SK-N-SH (cell line): Measurements from ENCODE around the gene IRF2BP1. TPM values are rescaled to one million over a fixed set of nuclear protein-coding genes. Genes with fewer than 3 reads are reported as not detected.

Source experiments
- CTCF ChIA-PET: fragments of 300-600, 350-600 bp; formaldehyde crosslinking; extraction: SDS; loops from one replicate; lab custom pipeline; 2021; lab: Yijun Ruan, JAX
- POLR2A ChIA-PET: fragments of 350-600 bp; sonication (Branson Sonifier 250); formaldehyde crosslinking; extraction: SDS; loops from one replicate; lab custom pipeline; 2020; ENCODE audit warnings: antibody characterized with exemption, inconsistent platforms; lab: Yijun Ruan, JAX
- DNase-seq: peaks from one replicate; pipeline ENCODE4 v3.0.0; 2012
- H2AFZ ChIP-seq: fragments of 200-600 bp; sonication (generic); 2 replicates; pipeline ENCODE4 v1.8.1; 2016; ENCODE audit warnings: antibody characterized with exemption, mild to moderate bottlenecking, low read depth
- H3F3A ChIP-seq: fragments of 200-600 bp; sonication (generic); replicated peaks from 2 replicates; pipeline ENCODE3; 2016; ENCODE audit warnings: antibody characterized with exemption, mild to moderate bottlenecking; ENCODE audit not compliant: insufficient read depth
- H3K27ac ChIP-seq, 2 experiments: fragments of 200-500 bp in 1 of 2; fragments of 200-600 bp in 1 of 2; sonication (Bioruptor generic) in 1 of 2; sonication (generic), shearing (Covaris generic) in 1 of 2; 2 replicates each; pipeline versions ENCODE4 v1.5.1 to v1.6.1; 2014 to 2016; ENCODE audit warnings: low read depth in 2 of 2, inconsistent platforms in 1 of 2, low read length in 1 of 2, mild to moderate bottlenecking in 1 of 2, mixed read lengths in 1 of 2
- H3K27me3 ChIP-seq: fragments of 200-600 bp; sonication (generic), shearing (Covaris generic); 2 replicates; pipeline ENCODE4 v1.6.1; 2016; ENCODE audit warnings: mixed run types; ENCODE audit not compliant: insufficient read depth
- H3K36me3 ChIP-seq, 2 experiments: fragments of 200-500 bp in 1 of 2; fragments of 200-600 bp in 1 of 2; sonication (Bioruptor generic) in 1 of 2; sonication (generic) in 1 of 2; replicated peaks in 1 of 2; 2 replicates each; pipeline versions ENCODE3 to v1.5.1; 2014 to 2016; ENCODE audit warnings: low read length in 1 of 2, mild to moderate bottlenecking in 1 of 2; ENCODE audit not compliant: insufficient read depth in 2 of 2, control insufficient read depth in 1 of 2
- H3K4me1 ChIP-seq, 2 experiments: fragments of 200-500 bp in 1 of 2; fragments of 200-600 bp in 1 of 2; sonication (Bioruptor generic) in 1 of 2; sonication (generic), shearing (Covaris generic) in 1 of 2; 2 replicates each; pipeline versions ENCODE4 v1.5.1 to v1.6.1; 2014 to 2016; ENCODE audit warnings: low read depth in 1 of 2, low read length in 1 of 2, mixed run types in 1 of 2; ENCODE audit not compliant: insufficient read depth in 2 of 2, control insufficient read depth in 1 of 2
- H3K4me2 ChIP-seq: fragments of 200-600 bp; sonication (generic), shearing (Covaris generic); 2 replicates; pipeline ENCODE4 v1.6.1; 2017; ENCODE audit warnings: mixed run types
- H3K4me3 ChIP-seq, 2 experiments: fragments of 200-500 bp in 1 of 2; fragments of 200-600 bp in 1 of 2; sonication (Bioruptor generic) in 1 of 2; sonication (generic), shearing (Covaris generic) in 1 of 2; 2 replicates each; pipeline versions ENCODE4 v1.5.1 to v1.8.1; 2014 to 2016; ENCODE audit warnings: low read depth in 2 of 2, inconsistent platforms in 1 of 2, low read length in 1 of 2, mild to moderate bottlenecking in 1 of 2, mixed read lengths in 1 of 2, moderate library complexity in 1 of 2
- H3K79me2 ChIP-seq: fragments of 200-600 bp; sonication (generic); 2 replicates; pipeline ENCODE4 v1.8.1; 2017; ENCODE audit warnings: mild to moderate bottlenecking; ENCODE audit not compliant: insufficient read depth
- H3K9ac ChIP-seq: fragments of 200-600 bp; sonication (generic); 2 replicates; pipeline ENCODE4 v1.6.1; 2017; ENCODE audit warnings: mixed run types
- H3K9me2 ChIP-seq: fragments of 200-600 bp; sonication (generic); 2 replicates; pipeline ENCODE4 v1.6.1; 2017; ENCODE audit warnings: mixed run types
- H3K9me3 ChIP-seq: fragments of 200-600 bp; sonication (generic); 2 replicates; pipeline ENCODE4 v1.6.1; 2017; ENCODE audit warnings: mixed run types, mild to moderate bottlenecking, moderate library complexity
- H4K20me1 ChIP-seq: fragments of 200-600 bp; sonication (generic); 2 replicates; pipeline ENCODE4 v1.6.1; 2017; ENCODE audit warnings: mild to moderate bottlenecking, mixed run types; ENCODE audit not compliant: insufficient read depth
- CHD2 ChIP-seq: fragments of 150-350 bp; IDR thresholded peaks from 2 replicates; pipeline ENCODE4 v1.6.1; 2018; ENCODE audit warnings: low read length; ENCODE audit not compliant: partially characterized antibody
- CTCF ChIP-seq: fragments of 200-600 bp; sonication (generic); IDR thresholded peaks from 2 replicates; pipeline ENCODE4 v1.6.1; 2017; ENCODE audit warnings: antibody characterized with exemption, mild to moderate bottlenecking, moderate library complexity
- IRF3 ChIP-seq: fragments of 150-350 bp; IDR thresholded peaks from 2 replicates; pipeline ENCODE4 v1.6.1; 2016; ENCODE audit warnings: mild to moderate bottlenecking, low read depth, low read length
- MXI1 ChIP-seq: IDR thresholded peaks from 2 replicates; pipeline ENCODE4 v1.6.1; 2012; ENCODE audit warnings: mild to moderate bottlenecking, low read depth, low read length, improper control_type of control experiment
- NRF1 ChIP-seq: IDR thresholded peaks from 2 replicates; pipeline ENCODE4 v1.6.1; 2012; ENCODE audit warnings: low read depth, mild to moderate bottlenecking, low read length
- POLR2AphosphoS5 ChIP-seq: IDR thresholded peaks from 2 replicates; pipeline ENCODE4 v1.6.1; 2012; ENCODE audit warnings: low read depth, low read length
- RAD21 ChIP-seq: IDR thresholded peaks from 2 replicates; pipeline ENCODE4 v1.6.1; 2012; ENCODE audit warnings: mild to moderate bottlenecking, low read length
- RCOR1 ChIP-seq: fragments of 150-350 bp; IDR thresholded peaks from 2 replicates; pipeline ENCODE4 v1.6.1; 2017; ENCODE audit warnings: antibody characterized with exemption, low read length
- REST ChIP-seq: IDR thresholded peaks from 2 replicates; pipeline ENCODE4 v1.6.1; 2012; ENCODE audit warnings: mild to moderate bottlenecking, low read depth, low read length, moderate library complexity
- SMC3 ChIP-seq: IDR thresholded peaks from 2 replicates; pipeline ENCODE4 v1.6.1; 2012; ENCODE audit warnings: low read depth, low read length, improper control_type of control experiment
- TCF12 ChIP-seq: IDR thresholded peaks from 2 replicates; pipeline ENCODE4 v1.4.0; 2012
- ZBTB33 ChIP-seq: IDR thresholded peaks from 2 replicates; pipeline ENCODE4 v1.4.0; 2012; ENCODE audit warnings: low read depth, borderline replicate concordance
- WGBS: methylation state at CpG from one replicate; pipeline ENCODE4 v1.1.6; 2017; ENCODE audit warnings: low lambda C conversion rate; 5-methylcytosine and 5-hydroxymethylcytosine counted together
- polyA plus RNA-seq, 3 experiments: library from polyadenylated mRNA; depleted of rRNA; stranded (reverse); fragments of >200 nt; gene quantifications; 2 replicates each; pipeline ENCODE4 v1.2.3, GENCODE V29; 2012

The IRF2BP1 gene
- polyA plus RNA-seq, 1 of the 3 experiments (the other 2 are of a cell fraction), result 16.8 TPM

- no peaks in the 10 kb centered on the region for H3K9me3 ChIP-seq
- TF ChIP-seq SMC3 (no peak), MXI1 (no peak), POLR2AphosphoS5 (no peak), TCF12 (no peak), RAD21 (no peak), NRF1 (no peak), ZBTB33 (no peak), CHD2 (no peak), REST (no peak), IRF3 (no peak), CTCF (no peak), RCOR1 (no peak)
- TF ChIP-seq, all 33 proteins: peak for 0
- H3K27me3 ChIP-seq, result no peaks in the 10 kb centered on the region
- ChIA-PET POLR2A (no interaction called here), CTCF (interaction anchor here (3.4 kb wide), 1 partner anchor 74 kb away, joined by 12 read pairs; no protein-coding TSS in a partner anchor)
- H3K4me2 ChIP-seq, result no peak overlapping the region
- peaks cover 0 to 5% of the 10 kb centered on the region in 2 experiments; a peak in 1 of 4 replicates for H3K4me1 ChIP-seq
- WGBS, result 89% methylated on average over 7 of the region's 17 CpGs
- DNase-seq, result no peak
- no peak overlapping the region for H3K9ac ChIP-seq
- H4K20me1 ChIP-seq, result no peaks in the 10 kb centered on the region
- H3F3A ChIP-seq, result peaks cover 20% of the 10 kb centered on the region
- H3K79me2 ChIP-seq, result no peaks in the 10 kb centered on the region; the same call in 1 of the 2 replicates
- no peak overlapping the region for H2AFZ ChIP-seq
- H3K36me3 ChIP-seq, result peaks cover 0 to 10% of the 10 kb centered on the region in 2 experiments
- no peak overlapping the region for H3K4me3 ChIP-seq
- H3K9me2 ChIP-seq, result no peaks in the 10 kb centered on the region
- no peak overlapping the region for H3K27ac ChIP-seq
Observed at GRCh38 chr19:45890877-45891276, 4.9 kb upstream of the IRF2BP1 start.
